ENCODE measurements around the gene ZNF358.

ZNF358 gene

DNA sequence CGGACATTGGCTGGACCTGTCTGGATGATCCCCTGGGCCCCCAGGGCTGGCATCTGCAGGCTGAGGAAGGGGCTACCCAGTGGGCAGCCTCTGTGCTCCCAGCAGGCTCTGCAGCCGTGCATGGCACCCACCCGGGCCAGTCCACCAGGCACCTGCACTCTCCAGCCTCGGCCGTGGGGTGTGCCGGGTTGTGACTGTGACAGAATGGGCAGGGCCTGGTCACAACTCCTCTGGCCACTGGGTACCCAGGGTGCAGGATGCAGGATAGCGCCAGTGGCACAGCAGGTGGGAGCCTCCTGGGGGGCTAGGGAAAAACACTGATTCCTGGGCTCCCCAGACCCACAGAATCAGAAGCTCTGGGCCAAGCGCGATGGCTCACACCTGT, 37.1 kb upstream of the ZNF358 start:
- in situ Hi-C loops (cut with MboI; ENCODE audit: low sequenced_read_pairs, unreplicated experiment), result no loop called here
- TF ChIP-seq, protein P1, sequence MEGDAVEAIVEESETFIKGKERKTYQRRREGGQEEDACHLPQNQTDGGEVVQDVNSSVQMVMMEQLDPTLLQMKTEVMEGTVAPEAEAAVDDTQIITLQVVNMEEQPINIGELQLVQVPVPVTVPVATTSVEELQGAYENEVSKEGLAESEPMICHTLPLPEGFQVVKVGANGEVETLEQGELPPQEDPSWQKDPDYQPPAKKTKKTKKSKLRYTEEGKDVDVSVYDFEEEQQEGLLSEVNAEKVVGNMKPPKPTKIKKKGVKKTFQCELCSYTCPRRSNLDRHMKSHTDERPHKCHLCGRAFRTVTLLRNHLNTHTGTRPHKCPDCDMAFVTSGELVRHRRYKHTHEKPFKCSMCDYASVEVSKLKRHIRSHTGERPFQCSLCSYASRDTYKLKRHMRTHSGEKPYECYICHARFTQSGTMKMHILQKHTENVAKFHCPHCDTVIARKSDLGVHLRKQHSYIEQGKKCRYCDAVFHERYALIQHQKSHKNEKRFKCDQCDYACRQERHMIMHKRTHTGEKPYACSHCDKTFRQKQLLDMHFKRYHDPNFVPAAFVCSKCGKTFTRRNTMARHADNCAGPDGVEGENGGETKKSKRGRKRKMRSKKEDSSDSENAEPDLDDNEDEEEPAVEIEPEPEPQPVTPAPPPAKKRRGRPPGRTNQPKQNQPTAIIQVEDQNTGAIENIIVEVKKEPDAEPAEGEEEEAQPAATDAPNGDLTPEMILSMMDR (IDR thresholded peaks at IDR 0.05; ENCODE audit: borderline replicate concordance, control extremely low read depth, extremely low read depth, insufficient read depth, missing control alignments), result no peak
- DNase-seq (ENCODE audit: low spot score), result no peak

DNA sequence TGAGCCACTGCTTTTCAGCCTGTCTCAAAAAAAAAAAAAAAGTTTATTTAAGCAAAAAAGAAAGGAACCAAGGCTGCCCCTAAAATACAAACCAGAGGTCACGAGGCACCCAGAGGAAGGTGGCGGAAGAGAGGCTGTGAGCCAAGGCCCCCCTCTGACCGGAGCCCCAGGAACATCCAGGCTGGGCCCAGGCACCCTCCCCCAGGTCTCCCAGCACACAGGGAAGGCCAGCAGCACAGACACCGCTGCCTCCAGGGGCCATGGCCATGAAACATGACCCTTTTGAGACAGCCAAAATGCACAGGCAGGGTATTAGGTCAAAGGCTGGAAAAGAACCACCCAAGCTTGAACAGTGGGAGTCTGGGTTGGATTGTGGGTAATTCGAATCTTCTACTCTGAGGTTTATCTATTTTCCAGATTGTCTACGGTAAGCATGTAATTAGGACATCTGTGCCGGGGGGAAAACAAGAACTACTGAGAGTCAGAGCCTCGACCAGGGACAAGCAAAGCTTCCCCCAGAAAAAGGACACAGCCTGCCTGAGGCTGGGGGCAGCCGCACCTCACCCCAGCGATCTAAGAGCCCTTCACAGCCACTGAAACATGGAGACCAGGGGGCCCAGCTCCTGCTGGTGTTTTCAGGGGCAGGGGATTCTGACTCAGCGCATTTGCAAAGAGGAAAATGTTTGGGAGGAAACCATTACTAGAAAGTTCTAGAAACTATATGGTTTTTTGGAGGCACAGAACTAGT, 35.5 kb upstream of the ZNF358 start:
- DNase-seq (ENCODE audit: low spot score), result no peak
- TF ChIP-seq, protein P1 (IDR thresholded peaks at IDR 0.05; ENCODE audit: borderline replicate concordance, control extremely low read depth, extremely low read depth, insufficient read depth, missing control alignments), result no peak
- in situ Hi-C loops (cut with MboI; ENCODE audit: low sequenced_read_pairs, unreplicated experiment), result no loop called here

DNA sequence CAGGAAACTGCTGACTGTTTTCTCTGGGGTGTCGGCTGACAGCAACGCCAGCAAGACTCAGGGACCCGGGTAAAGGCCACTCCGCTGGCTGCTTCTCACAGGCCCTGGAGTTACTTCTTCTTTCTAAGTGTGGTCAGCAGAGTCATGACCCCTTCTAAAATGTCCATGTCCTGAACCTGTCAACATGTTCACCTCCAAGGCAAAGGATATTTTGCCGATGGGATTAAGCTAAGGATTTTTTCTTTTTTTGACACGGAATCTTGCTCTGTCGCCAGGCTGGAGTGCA, 35.0 kb upstream of the ZNF358 start:
- TF ChIP-seq, protein P1 (IDR thresholded peaks at IDR 0.05; ENCODE audit: borderline replicate concordance, control extremely low read depth, extremely low read depth, insufficient read depth, missing control alignments), result no peak

DNA sequence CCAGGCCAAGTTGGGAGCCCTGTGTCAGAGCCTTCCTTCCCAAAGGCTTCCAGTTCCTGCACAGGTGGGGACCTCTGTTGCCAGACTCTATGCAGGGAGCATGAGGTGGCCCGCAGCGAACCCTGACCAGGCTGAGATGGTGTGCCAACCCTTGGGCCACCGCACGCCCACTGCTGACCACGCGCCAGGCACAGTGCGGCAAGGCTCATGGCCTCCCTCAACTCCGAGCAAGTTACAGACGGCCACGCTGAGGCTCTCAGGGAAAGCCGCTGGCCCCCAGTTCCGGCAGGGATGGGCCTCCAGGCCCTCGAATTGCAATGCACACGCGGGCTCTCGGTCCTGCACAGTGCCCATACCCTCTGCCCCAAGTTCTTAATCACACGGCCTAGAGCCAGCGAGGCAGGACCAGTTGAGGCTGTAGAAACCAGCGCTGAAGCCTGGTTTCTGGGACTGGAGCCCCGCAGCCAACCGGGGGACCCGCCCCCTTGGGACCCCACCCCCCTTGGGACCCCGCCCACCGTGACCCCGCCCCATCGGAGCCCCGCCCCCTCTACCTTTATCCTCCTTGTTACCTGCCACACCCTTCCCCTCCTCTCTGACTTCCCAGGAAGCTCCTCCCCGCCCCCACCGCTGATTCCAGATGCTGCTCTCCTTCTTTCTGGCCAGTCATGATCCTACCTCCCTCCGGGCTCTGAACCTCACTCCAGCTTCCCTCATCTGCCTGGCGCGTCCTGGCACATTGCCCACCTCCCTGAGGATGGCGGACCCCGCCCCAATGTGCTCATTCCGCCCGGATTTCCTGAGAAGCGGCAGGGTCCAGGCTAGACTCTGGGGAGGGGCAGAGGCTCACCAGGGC, 33.1 kb upstream of the ZNF358 start:
- in situ Hi-C loops (cut with MboI; ENCODE audit: low sequenced_read_pairs, unreplicated experiment), result no loop called here
- TF ChIP-seq, protein P1 (IDR thresholded peaks at IDR 0.05; ENCODE audit: borderline replicate concordance, control extremely low read depth, extremely low read depth, insufficient read depth, missing control alignments), result no peak
- DNase-seq (ENCODE audit: low spot score), result no peak

More for the DNA sequence above, 35.0 kb upstream of the ZNF358 start:
- in situ Hi-C loops (cut with MboI; ENCODE audit: low sequenced_read_pairs, unreplicated experiment), result no loop called here
- DNase-seq (ENCODE audit: low spot score), result no peak

DNA sequence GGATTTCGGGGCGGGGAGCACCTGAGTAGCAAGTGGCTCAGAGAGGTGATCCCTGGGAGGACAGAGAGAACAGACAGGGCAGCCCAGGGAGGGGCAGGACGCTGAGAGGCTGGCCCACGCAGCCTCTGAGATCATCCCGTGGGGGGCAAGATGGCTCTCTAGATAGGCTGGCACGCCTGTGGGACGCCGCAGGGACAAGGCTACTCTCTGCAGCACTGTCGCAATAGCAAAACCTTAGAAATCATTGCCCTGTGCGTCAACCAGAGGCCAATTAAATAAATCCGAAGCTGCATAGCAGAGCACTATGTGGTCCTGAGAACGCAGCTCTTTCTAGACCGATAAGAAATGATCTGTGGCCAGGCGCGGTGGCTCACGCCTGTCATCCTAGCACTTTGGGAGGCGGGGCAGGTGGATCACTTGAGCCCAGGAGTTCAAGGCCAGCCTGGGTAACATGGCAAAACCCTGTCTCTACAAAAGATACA, 32.1 kb upstream of the ZNF358 start:
- no peak for DNase-seq (ENCODE audit: low spot score)
- TF ChIP-seq, protein P1 (IDR thresholded peaks at IDR 0.05; ENCODE audit: borderline replicate concordance, control extremely low read depth, extremely low read depth, insufficient read depth, missing control alignments), result no peak
- in situ Hi-C loops (cut with MboI; ENCODE audit: low sequenced_read_pairs, unreplicated experiment), result no loop called here

DNA sequence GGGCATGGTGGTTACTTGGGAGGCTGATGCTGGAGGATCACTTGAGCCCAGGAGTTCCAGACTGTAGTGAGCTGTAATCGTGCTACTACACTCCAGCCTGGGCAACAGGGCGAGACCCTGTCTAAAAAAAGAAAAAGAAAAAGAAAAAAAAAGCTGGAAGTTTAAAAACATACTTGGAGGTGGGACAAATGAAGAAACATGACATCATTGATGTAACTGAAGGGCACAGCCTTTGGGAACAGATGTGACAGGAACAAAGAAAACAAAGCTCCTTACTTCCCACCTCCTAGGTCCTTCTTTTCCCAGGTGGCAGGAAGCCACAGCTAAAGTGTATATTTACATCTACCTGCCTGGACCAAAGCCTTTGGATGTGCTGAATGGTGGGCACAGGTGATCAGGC, 29.0 kb upstream of the ZNF358 start:
- in situ Hi-C loops (cut with MboI; ENCODE audit: low sequenced_read_pairs, unreplicated experiment), result no loop called here
- no peak for DNase-seq (ENCODE audit: low spot score)
- TF ChIP-seq, protein P1 (IDR thresholded peaks at IDR 0.05; ENCODE audit: borderline replicate concordance, control extremely low read depth, extremely low read depth, insufficient read depth, missing control alignments), result no peak
